Measurements from ENCODE around the gene CCDC85C. TPM values are rescaled to one million over a fixed set of nuclear protein-coding genes. Genes with fewer than 3 reads are reported as not detected.

CCDC85C gene
- total RNA-seq, 1 experiment from 2014 or later, result 33.2 TPM

GRCh38 chr14:99573000-99573330 is 31.0 kb downstream of the CCDC85C start:
- no CpG with 5 or more reads among the region's 16 CpGs for WGBS (ENCODE audit: extremely low coverage, insufficient read length, low lambda C conversion rate)
- H3K27ac Mint-ChIP-seq, result no peak overlapping the region
- no peak for TF ChIP-seq CTCF (conservative IDR thresholded peaks at IDR 0.05)

More at GRCh38 chr14:99573000-99573330, 31.0 kb downstream of the CCDC85C start:
- H2BK12ac ChIP-seq (ENCODE audit: insufficient read length, low read depth, low read length), result no peak overlapping the region
- no peak overlapping the region for H2BK20ac ChIP-seq (ENCODE audit: low read depth, low read length, poor library complexity, severe bottlenecking)
- H3K27ac ChIP-seq (ENCODE audit: insufficient read length, low read depth, low read length), result no peak overlapping the region
- H4K8ac ChIP-seq (replicated peaks; ENCODE audit: insufficient read length, low read depth, low read length), result no peak overlapping the region
- H3K23ac ChIP-seq (ENCODE audit: insufficient read length, low read depth, low read length), result no peak overlapping the region
- Mint-ChIP-seq H3K4me1 (peaks cover 77 to 93% of the 10 kb centered on the region in 2 experiments), H3K36me3 (ENCODE audit: insufficient read depth in 1 of 3, low read depth in 3 of 3) (0 out of 7 replicates have a peak, but pooled peaks cover 0 to 1% (median 0%) of the 10 kb centered on the region in 3 experiments), H3K4me3 (peak overlapping the region in 1 of 2 experiments; percentile 19; a peak in 1 of 5 replicates), H3K9me3 (no peaks in the 10 kb centered on the region; a peak in 1 of 5 replicates), H3K27me3 (ENCODE audit: low read depth) (peaks cover 20% of the 10 kb centered on the region)
- H3K4ac ChIP-seq (ENCODE audit: low read depth, low read length), result no peak overlapping the region
- H3K56ac ChIP-seq (ENCODE audit: insufficient read length, low read depth, low read length), result no peak overlapping the region
- peaks cover 7% of the 10 kb centered on the region; the same call in 1 of the 2 replicates for H3K4me1 ChIP-seq (ENCODE audit: insufficient read depth, low read length)
- H2BK120ac ChIP-seq (ENCODE audit: low read depth, low read length, poor library complexity, severe bottlenecking), result no peak overlapping the region
- no peaks in the 10 kb centered on the region for H3K23me2 ChIP-seq (ENCODE audit: insufficient read length, low read depth, low read length, poor library complexity, severe bottlenecking)
- no peaks in the 10 kb centered on the region for H4K20me1 ChIP-seq (ENCODE audit: control insufficient read depth, insufficient read depth, insufficient read length)
- H3K14ac ChIP-seq (ENCODE audit: insufficient read depth, low read length), result peak overlapping the region; percentile 13; the same call in 1 of the 2 replicates
- DNase-seq, result no peak
- H3K27me3 ChIP-seq (ENCODE audit: insufficient read depth, low read length), result no peaks in the 10 kb centered on the region
- H2AFZ ChIP-seq (ENCODE audit: low read length), result no peak overlapping the region
- no peaks in the 10 kb centered on the region for H3K9me3 ChIP-seq (ENCODE audit: control insufficient read depth, low read depth, low read length)
- H2BK5ac ChIP-seq (ENCODE audit: insufficient read length, low read length), result no peak overlapping the region
- no peak overlapping the region for H3K18ac ChIP-seq (ENCODE audit: insufficient read length, low read depth, low read length)
- no peak overlapping the region for H4K5ac ChIP-seq (ENCODE audit: insufficient read length, low read depth, low read length)
- H3T11ph ChIP-seq (ENCODE audit: low read length), result no peak overlapping the region
- no peak overlapping the region for H3K9ac ChIP-seq (ENCODE audit: extremely low read depth, insufficient read length, low read length)
- H2BK15ac ChIP-seq (ENCODE audit: low read depth, low read length), result no peak overlapping the region
- H4K91ac ChIP-seq (ENCODE audit: insufficient read length, low read depth, low read length), result no peak overlapping the region
- no peak overlapping the region for H2AK5ac ChIP-seq (ENCODE audit: insufficient read length, low read length)
- no peak overlapping the region for H3K4me2 ChIP-seq (ENCODE audit: insufficient read depth, insufficient read length, low read length)
- no peaks in the 10 kb centered on the region; the same call in 1 of the 2 replicates for H3K79me2 ChIP-seq (ENCODE audit: insufficient read depth, low read length)
- no peaks in the 10 kb centered on the region for H3K79me1 ChIP-seq (ENCODE audit: insufficient read depth, low read depth, low read length, poor library complexity, severe bottlenecking)
